Activated T-cell treated with anti-CD3 and anti-CD28 coated beads for 1 hour (primary cell): ENCODE data around the gene CBY1.

Source experiments
- DNase-seq: peaks from one replicate; pipeline ENCODE4 v3.0.0-alpha.2; 2020; ENCODE audit warnings: low read depth

CBY1 gene

GRCh38 chr22:38649841-38650522, 6.5 kb upstream of the CBY1 start:
- no peak for DNase-seq

GRCh38 chr22:38652859-38653258, 3.6 kb upstream of the CBY1 start:
- no peak for DNase-seq

DNA sequence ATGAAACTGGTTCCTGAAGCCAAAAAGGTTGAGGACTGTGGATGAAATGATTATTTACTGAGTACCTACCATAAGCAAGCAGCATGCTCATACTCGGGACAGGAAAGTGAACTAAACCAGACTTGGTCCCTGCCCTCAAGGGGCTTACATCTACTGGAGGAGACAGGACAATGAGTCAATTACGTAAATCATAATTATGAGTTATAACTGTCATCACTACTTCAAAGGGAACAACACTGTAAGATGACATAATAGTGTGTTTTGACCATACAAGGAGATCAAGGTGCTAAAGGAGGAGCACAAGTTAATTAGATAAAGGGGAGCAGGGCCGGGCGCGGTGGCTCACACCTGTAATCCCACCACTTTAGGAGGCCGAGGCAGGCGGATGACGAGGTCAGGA, 2.7 kb upstream of the CBY1 start:
- DNase-seq, result no peak

DNA sequence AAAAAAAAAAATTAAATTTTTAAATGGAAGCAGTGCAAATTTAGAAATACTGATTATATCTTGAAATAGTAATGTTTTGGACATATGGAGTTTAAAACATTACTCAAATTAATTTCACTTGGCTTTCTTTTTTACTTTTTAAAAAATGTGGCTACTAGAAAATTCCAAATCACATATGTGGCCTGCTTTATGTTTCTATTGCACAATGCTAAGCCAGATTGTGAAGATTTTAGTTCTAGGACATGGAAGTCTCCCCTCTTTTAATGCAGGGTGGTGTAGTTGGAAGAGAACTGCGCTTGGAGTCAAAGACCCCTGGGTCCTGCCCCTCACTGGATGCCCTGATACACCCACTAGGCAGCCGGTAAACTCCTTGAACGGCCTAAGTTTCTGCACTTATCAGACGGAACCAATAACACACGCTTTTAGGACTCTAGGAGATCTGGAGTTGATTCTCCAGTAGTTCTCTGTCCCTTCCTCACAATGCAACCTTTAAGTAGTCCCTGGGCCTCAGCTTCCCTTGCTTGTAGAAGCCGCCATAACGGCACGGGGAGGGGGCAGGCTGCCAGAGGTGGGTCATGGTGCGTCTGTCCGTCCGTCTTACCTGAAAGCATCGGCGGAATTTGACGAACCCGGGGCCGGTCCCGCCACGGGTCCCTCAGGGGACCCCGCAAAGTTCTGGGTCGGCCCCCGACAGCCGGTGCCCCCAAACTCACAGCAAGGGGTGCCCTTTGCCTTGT, 751 bp upstream of the CBY1 start:
- no peak for DNase-seq

DNA sequence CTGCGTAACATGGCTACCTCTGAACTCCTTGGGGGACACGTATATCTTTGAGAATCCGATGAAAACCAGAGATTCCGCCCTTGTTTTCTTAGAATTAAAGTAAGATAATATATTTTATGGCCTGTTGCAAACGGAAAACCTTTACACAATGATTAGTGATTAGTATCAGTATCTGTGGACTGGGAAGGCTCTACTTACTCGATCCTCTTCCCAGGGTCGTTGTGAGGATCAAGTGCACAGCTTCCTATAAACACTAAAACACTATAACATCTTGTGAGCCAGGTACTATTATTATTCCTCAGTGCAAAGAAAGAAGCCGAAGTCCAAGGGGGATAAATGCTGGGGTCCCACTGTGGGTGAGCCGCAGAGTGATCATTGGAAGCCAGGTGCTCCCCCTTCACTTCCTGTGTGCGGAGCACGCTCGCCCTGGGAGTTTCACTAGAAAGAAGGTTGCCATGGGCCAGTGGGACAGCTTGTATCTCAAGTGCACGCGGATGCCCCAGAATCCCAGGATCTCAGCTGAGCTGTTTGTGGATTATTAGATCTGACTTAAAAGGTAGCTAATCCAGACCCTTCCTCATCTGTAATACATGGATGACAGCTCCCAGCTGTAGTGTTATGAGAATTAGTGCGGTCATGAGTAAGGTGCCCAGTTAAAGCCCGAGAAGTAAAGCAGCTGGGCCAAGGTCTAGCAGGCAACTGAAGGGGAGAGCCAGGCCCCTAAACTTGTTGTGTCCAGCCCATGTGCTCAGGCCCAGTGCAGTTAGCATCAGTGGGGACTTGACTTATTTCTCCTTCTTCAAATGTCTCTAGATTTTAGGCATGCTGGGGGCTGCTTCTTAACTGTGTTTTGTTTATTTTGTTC, 839 bp downstream of the CBY1 start:
- DNase-seq, result peak; percentile 14

DNA sequence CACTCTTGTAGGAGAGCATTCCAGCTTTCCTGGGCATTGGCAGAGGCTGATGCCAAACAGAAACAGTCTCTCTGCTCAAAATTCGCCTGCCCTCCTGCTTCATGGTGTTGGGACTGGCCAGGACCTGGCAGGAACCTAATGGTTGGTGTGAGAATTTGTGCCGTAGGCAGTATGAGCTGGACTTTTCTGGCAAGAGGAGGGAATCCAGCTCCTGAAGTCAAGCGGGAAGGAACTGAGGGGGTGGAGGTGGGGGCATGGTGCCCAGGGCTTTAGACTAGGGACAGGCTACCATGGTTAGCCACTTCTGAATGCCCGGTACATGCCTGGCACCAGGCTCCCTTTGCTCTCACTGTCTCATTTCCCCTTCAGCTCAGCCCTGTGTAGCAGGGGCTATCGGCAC, 18.4 kb downstream of the CBY1 start:
- no peak for DNase-seq

DNA sequence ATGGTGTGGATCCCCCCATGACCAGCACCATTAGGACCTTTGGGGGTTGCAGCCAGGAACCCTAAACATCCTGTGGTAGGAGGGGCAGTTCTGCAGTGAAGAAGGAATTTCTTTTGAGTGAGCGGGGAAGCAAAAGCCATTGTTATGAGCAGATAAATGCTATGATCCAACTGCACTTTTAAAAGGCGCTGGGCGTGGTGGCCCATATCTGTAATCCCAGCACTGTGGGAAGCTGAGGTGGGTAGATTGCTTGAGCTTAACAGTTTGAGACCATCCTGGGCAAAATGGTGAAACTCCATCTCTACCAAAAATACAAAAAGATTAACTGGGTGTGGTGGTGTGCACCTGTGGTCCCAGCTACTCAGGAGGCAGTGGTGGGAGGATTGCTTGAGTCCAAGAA, 19.4 kb downstream of the CBY1 start:
- DNase-seq, result no peak

DNA sequence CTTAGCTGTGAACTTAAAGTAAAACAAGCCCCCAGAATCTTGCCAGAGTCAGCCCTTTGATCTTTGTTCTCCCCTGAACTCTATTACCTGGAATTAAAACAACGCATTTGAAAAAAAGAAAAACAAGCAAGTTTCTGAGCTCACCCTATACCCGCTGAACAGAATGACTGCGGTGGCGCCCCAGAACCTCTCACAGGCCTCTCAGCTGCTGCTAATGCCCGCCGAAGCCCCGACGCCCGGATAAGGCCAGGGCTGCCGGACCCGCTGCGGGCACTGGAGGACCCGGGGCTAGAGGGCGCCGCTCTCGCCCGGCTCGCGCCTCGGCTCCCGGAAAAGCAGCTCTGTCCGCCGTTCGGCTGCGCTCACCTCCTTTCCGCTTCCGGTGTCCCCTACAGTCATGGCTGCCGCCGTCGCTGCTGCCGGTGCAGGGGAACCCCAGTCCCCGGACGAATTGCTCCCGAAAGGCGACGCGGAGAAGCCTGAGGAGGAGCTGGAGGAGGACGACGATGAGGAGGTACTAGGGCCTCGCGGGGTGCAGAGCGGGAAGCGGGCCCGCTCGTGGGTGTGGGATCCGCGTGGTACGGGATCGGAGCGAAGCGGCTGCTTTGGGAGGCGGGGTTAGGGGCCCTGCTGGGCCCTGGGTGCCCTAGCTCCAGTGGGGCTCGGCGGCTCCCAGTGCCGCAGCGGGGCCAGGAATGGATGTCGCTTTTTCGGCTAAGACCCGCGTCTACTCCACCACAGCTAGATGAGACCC, 25.3 kb downstream of the CBY1 start, which contains the start of gene TOMM22:
Gene TOMM22 (plus strand): TSS at position 376 of the 754 bp plus-strand sequence. CDS start 22 bp downstream, at position 398.
- peak; percentile 70 for DNase-seq

DNA sequence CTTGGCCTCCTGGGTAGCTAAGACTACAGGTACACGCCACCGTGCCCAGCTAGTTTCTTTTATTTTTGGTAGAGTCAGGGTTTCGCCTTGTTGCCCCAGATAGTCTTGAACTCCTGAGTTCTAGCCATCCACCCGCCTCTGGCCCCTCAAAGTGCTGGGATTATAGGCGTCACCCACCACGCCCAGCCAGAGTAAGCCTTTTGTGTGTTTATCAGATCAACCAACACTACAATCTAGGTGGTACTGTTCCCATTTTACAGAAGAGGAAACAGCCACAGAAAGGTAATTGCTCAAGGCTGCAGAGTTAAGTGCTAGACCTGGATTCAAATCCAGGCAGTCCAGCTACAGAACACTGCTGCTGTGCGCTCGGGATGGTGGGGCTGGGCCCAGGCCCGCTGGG, 28.5 kb downstream of the CBY1 start:
- DNase-seq, result no peak

DNA sequence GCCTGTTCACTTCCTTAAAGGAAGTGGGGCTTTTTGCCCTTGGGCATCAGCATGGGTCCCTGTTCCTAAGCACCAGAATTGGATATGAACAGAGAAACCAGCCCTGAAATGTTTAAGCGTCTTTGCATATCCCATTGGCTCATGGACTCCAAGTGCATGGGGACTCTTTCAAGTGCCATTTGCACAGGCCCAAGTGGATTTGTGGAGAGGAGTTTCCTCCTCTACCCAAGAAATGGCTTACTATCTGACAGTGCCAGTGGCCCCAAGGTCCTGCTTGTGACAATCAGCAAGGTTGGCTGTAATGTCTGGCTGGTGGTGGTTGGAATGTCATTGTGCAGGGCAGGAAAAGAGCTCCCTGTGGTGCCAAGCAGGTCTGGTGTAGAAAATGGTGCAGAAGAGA, 29.3 kb downstream of the CBY1 start:
- no peak for DNase-seq

DNA sequence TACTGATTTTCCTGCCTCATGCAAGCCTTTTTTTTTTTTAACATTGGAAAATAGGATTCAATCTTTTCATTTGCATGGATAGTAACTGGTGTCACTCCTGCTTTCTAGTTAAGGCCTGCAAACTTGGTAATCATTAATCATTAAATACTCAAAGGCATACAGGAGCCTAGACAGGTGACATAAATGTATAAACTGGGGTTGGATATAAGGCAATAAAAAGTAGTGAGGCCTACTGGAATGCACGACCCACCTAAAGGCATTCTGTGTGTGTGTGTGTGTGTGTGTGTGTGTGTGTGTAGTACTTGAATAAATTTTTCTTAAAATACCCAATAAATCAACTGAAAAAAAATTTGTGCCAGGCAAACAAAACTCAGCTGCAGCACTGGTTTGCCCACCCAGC, 33.2 kb downstream of the CBY1 start:
- no peak for DNase-seq

- no peak for DNase-seq
Measured at GRCh38 chr22:38694049-38694448, 37.6 kb downstream of the CBY1 start.

DNA sequence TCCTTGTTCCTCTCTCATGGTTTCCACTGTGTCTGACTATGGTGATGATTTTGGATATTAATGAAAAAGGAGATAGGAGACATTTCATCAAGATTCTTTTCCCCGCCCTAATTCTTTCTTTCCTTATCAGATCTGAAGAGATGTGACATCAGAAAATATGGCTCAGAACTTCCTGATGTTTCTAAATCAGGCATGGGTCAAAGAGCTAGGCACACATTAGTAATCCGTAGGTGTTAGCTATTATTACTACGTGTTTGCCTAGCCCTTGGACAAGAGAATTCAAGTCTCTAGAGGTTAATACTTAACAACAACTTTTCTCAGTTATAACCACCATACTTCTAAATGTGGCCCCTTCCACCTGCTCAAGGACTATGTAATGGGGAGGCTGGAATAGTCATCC, 38.5 kb downstream of the CBY1 start:
- no peak for DNase-seq

GRCh38 chr22:38696606-38697424, 40.4 kb downstream of the CBY1 start:
- no peak for DNase-seq

DNA sequence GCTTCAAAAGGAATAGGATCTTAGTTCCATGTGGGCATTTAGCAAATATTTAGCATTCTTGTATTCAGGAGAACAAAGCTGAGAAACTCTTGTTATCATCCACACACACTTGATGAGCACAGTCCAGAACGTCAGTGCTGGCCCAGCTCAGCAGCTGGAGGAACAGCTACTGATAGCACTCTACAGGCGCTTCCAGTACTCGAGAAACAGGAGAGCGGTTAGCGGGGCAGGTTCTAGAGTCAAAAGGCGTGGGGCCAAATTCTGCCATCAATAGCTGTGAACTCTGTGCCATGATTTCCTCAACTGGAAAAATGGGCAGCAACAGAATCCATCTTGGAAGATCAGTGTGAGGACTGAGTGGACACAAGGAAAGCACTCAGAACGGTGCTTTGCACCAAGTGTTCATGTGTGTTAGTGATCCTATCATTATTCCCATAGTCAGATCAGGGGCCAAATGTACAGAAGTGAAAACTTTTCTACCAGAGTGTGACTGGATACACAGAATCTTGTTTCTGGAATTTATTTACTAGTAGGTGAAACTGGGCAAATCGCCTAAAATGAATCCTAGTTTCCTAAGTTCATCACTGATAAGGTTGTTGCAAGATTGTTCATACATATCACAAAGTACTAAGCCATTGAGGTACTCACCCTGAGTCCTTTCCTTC, 41.1 kb downstream of the CBY1 start:
- no peak for DNase-seq

GRCh38 chr22:38698407-38699094, 42.1 kb downstream of the CBY1 start:
- DNase-seq, result no peak

DNA sequence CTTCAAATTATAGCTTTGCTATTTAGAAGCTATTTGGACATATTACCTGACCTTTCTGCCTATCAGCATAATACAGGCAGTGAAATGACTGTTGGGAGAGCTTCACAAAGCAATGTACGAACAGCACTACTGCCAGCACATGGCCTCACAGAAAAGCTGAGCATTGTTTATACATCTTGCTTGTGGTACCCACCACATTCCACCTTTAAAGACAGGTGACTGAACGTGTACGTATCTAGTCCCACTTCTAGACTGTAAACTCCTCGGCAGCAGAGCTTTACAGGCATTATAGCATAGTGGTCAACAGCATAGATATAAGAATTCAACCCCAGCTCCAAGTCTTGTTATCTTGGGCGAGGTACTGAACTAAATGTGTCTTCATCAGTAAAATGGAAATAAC, 42.7 kb downstream of the CBY1 start:
- no peak for DNase-seq

DNA sequence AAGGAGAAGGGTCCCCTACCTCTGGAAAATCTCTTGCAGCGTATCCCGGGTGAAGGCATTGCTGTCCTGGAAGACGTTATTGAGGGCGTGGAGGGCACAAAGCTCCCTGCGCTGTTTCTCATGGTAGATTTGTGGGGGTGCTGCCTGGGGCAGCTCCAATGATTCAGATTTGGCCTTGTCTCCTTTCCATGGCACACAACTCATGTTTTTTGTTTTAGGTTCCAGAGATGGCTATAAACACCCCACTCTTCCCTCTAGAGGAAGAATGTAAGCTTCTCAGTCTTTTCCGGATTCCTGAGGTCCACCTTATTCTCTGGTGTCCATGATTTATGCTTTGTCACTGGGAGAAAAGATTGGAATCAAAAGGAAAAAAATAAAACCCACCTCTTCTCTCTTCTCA, 43.3 kb downstream of the CBY1 start:
- DNase-seq, result no peak

DNA sequence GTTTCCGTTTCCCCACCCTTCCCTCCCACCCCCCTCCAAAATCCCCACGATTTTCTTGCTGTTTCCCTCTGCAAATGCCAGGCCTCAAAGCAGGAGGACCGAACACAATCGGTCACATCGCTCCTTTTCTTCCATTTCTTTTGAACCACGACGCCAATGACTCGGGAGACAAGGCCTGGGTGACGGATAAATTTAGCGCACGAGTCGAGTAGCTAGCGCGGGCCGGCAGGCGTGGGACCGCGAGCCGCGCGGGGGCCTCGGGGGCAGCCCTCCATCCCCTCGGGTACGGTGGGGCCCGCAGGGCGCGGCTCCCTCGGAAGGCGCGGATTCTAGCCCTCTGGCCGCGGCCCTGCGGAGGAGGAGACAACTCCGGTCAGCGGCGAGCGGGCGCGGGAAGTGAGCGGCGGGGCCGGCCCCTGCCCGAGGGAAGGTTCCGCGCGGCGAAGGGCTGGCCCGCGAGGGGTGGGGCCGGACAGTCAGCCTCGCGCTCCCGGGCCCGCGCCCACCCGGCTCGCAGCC, 43.9 kb downstream of the CBY1 start:
- no peak for DNase-seq
